ENCODE results near the gene FAH.

GRCh38 chr15:80219955-80220354 is 67.2 kb downstream of the FAH start:
- TF ChIP-seq CTCF (IDR thresholded peaks at IDR 0.05): no peak
- TF ChIP-seq EZH2 (IDR thresholded peaks at IDR 0.05; ENCODE audit: borderline replicate concordance, insufficient read depth, low read depth, low read length, poor library complexity, severe bottlenecking): no peak
